ENCODE results near the gene SCAMP5.

DNA sequence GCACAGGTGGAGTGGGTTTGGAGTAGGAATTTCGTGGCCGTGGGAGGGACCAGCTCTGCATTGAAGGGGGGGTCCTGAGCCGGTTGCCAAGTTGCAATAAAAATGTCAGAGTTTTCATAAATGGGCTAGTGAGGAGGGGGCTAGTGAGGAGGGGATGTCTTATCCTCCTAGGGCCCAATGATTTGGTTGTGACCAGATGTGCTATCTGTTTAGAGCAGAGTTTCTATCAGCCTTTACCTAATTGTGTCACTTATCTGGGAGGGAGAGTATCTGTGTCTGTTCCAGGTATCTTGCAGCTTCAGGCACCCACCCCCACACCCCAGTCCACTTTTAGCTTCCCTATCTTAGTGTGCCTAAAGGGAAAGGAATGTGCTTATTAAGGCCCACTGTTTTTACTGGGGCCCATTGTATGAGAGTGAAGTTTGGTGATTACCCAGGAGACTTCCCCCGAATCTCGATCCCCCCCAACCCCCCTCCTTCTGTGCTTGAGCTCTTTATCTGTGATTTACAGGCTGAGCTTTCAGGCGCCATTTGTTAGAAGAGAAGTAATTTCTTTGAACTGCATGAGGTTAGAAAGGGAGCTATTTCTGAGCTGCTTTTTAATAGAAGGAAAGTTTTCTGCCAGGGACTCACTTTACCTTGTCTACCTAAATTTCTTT, 70.6 kb downstream of the SCAMP5 start:
- TF ChIP-seq, protein P1, sequence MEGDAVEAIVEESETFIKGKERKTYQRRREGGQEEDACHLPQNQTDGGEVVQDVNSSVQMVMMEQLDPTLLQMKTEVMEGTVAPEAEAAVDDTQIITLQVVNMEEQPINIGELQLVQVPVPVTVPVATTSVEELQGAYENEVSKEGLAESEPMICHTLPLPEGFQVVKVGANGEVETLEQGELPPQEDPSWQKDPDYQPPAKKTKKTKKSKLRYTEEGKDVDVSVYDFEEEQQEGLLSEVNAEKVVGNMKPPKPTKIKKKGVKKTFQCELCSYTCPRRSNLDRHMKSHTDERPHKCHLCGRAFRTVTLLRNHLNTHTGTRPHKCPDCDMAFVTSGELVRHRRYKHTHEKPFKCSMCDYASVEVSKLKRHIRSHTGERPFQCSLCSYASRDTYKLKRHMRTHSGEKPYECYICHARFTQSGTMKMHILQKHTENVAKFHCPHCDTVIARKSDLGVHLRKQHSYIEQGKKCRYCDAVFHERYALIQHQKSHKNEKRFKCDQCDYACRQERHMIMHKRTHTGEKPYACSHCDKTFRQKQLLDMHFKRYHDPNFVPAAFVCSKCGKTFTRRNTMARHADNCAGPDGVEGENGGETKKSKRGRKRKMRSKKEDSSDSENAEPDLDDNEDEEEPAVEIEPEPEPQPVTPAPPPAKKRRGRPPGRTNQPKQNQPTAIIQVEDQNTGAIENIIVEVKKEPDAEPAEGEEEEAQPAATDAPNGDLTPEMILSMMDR (conservative IDR thresholded peaks at IDR 0.05; ENCODE audit: low read depth, low read length): no peak
- no peak for TF ChIP-seq EZH2 (IDR thresholded peaks at IDR 0.05; ENCODE audit: low read length, unreplicated experiment)

Measured in PC-3 (cell line).